Activated naive CD4-positive, alpha-beta T cell treated with anti-CD3 and anti-CD28 coated beads for 36 hours (primary cell): ENCODE data around the gene SYS1. TPM values are rescaled to one million over a fixed set of nuclear protein-coding genes. Genes with fewer than 3 reads are reported as not detected.

ENCODE experiments used
- CTCF ChIA-PET: fragments of 350-600 bp; sonication (Branson Sonifier 250); formaldehyde crosslinking; loops from one replicate; lab custom pipeline; 2021; ENCODE audit warnings: antibody characterized with exemption; lab: Charles Lee
- DNase-seq: peaks from one replicate; pipeline ENCODE4 v3.0.0-alpha.2; 2020
- H3K27ac Mint-ChIP-seq: one replicate; pipeline ENCODE4 v1.8.0; 2021; ENCODE audit warnings: mild to moderate bottlenecking, mixed read lengths
- H3K27me3 Mint-ChIP-seq: one replicate; pipeline ENCODE4 v1.8.0; 2021; ENCODE audit warnings: low read depth, mixed read lengths
- H3K36me3 Mint-ChIP-seq: one replicate; pipeline ENCODE4 v1.8.0; 2021; ENCODE audit warnings: low read depth, mixed read lengths
- H3K4me1 Mint-ChIP-seq: one replicate; pipeline ENCODE4 v1.8.0; 2021; ENCODE audit warnings: low read depth, mixed read lengths
- H3K4me3 Mint-ChIP-seq: one replicate; pipeline ENCODE4 v1.8.0; 2021; ENCODE audit warnings: mild to moderate bottlenecking, moderate library complexity, mixed read lengths
- H3K9me3 Mint-ChIP-seq: one replicate; pipeline ENCODE4 v1.8.0; 2021; ENCODE audit warnings: mixed read lengths
- intact Hi-C: fragments of 100-400 bp; cut with micrococcal nuclease; formaldehyde crosslinking; loops from one replicate; pipeline ENCODE4 v1.15.1; 2023
- total RNA-seq, 2 experiments: library from RNA; stranded (reverse); gene quantifications; one replicate each; pipeline ENCODE4 v1.2.3, GENCODE V29; 2021

SYS1 gene
- total RNA-seq, 2 experiments from 2014 or later: 24.0 to 26.0 TPM

- no peak overlapping the region for H3K27ac Mint-ChIP-seq
- peaks cover 25% of the 10 kb centered on the region for H3K36me3 Mint-ChIP-seq
- H3K4me3 Mint-ChIP-seq: no peak overlapping the region
- DNase-seq: no peak
- intact Hi-C loops: no loop called here
- H3K27me3 Mint-ChIP-seq: no peaks in the 10 kb centered on the region
- peaks cover 25% of the 10 kb centered on the region for H3K9me3 Mint-ChIP-seq
- CTCF ChIA-PET: interaction anchor here (1.5 kb wide), 1 partner anchor 10 kb away, joined by 6 read pairs; no protein-coding TSS in a partner anchor
- peaks cover 10% of the 10 kb centered on the region for H3K4me1 Mint-ChIP-seq
Measured at GRCh38 chr20:45399018-45399417, 36.1 kb downstream of the SYS1 start.

GRCh38 chr20:45400346-45401031, 37.5 kb downstream of the SYS1 start:
- intact Hi-C loops: no loop called here
- peak; percentile 31 for DNase-seq
- H3K4me1 Mint-ChIP-seq: peaks cover 14% of the 10 kb centered on the region
- H3K36me3 Mint-ChIP-seq: peaks cover 25% of the 10 kb centered on the region
- H3K9me3 Mint-ChIP-seq: peaks cover 25% of the 10 kb centered on the region
- H3K27ac Mint-ChIP-seq: no peak overlapping the region
- CTCF ChIA-PET: interaction anchor here (1.5 kb wide), 1 partner anchor 11 kb away, joined by 6 read pairs; no protein-coding TSS in a partner anchor
- no peak overlapping the region for H3K4me3 Mint-ChIP-seq
- peaks cover 5% of the 10 kb centered on the region for H3K27me3 Mint-ChIP-seq

GRCh38 chr20:45402946-45403345, 40.0 kb downstream of the SYS1 start:
- peaks cover 25% of the 10 kb centered on the region for H3K36me3 Mint-ChIP-seq
- CTCF ChIA-PET: interaction anchor here (2.3 kb wide), 1 partner anchor 34 kb away, joined by 7 read pairs; no protein-coding TSS in a partner anchor
- H3K27ac Mint-ChIP-seq: no peak overlapping the region
- H3K4me3 Mint-ChIP-seq: no peak overlapping the region
- intact Hi-C loops: no loop called here
- H3K27me3 Mint-ChIP-seq: peaks cover 5% of the 10 kb centered on the region
- H3K4me1 Mint-ChIP-seq: peaks cover 23% of the 10 kb centered on the region
- DNase-seq: no peak
- H3K9me3 Mint-ChIP-seq: peaks cover 25% of the 10 kb centered on the region

GRCh38 chr20:45404438-45404837, 41.5 kb downstream of the SYS1 start:
- CTCF ChIA-PET: interaction anchor here (1.0 to 2.3 kb wide), 3 partner anchors 31 to 46 kb away, joined by 3 to 7 read pairs (median 6); no protein-coding TSS in a partner anchor
- H3K4me3 Mint-ChIP-seq: peak overlapping the region; percentile 55
- peaks cover 5% of the 10 kb centered on the region for H3K27me3 Mint-ChIP-seq
- H3K27ac Mint-ChIP-seq: no peak overlapping the region
- peaks cover 28% of the 10 kb centered on the region for H3K36me3 Mint-ChIP-seq
- intact Hi-C loops: no loop called here
- H3K4me1 Mint-ChIP-seq: peaks cover 30% of the 10 kb centered on the region
- H3K9me3 Mint-ChIP-seq: peaks cover 23% of the 10 kb centered on the region
- DNase-seq: no peak

GRCh38 chr20:45405571-45406259, 42.8 kb downstream of the SYS1 start:
- intact Hi-C loops: loop anchor here (1.0 kb wide), 1 partner anchor 42 kb away; the partner anchor contains the start of gene SYS1
- Mint-ChIP-seq H3K36me3 (peaks cover 21% of the 10 kb centered on the region), H3K27me3 (peaks cover 5% of the 10 kb centered on the region), H3K27ac (peak overlapping the region; percentile 59), H3K4me1 (peaks cover 31% of the 10 kb centered on the region), H3K9me3 (peaks cover 11% of the 10 kb centered on the region), H3K4me3 (peak overlapping the region; percentile 75)
- peak; percentile 24 for DNase-seq
- CTCF ChIA-PET: interaction anchor here (0.7 kb wide), 1 partner anchor 27 kb away, joined by 3 read pairs; no protein-coding TSS in a partner anchor

- intact Hi-C loops: loop anchor here (1.0 kb wide), 2 partner anchors 9 to 43 kb away; partner anchors contain the start of gene SYS1
- Mint-ChIP-seq H3K27me3 (peaks cover 5% of the 10 kb centered on the region), H3K4me3 (peak overlapping the region; percentile 83), H3K36me3 (peaks cover 23% of the 10 kb centered on the region), H3K4me1 (peaks cover 30% of the 10 kb centered on the region), H3K9me3 (peaks cover 7% of the 10 kb centered on the region), H3K27ac (peak overlapping the region; percentile 70)
- DNase-seq: peak; percentile 59
- CTCF ChIA-PET: interaction anchor here (0.8 to 2.0 kb wide), 6 partner anchors 30 to 112 kb away, joined by 3 to 9 read pairs (median 6); partner anchors contain the start of gene SYS1
Measured at GRCh38 chr20:45406260-45407066, 43.5 kb downstream of the SYS1 start.

- DNase-seq: peak; percentile 24
- peaks cover 17% of the 10 kb centered on the region for H3K36me3 Mint-ChIP-seq
- intact Hi-C loops: loop anchor here (1.0 kb wide), 1 partner anchor 8 kb away; no protein-coding TSS in a partner anchor
Measured at GRCh38 chr20:45407067-45407745, 44.2 kb downstream of the SYS1 start.

GRCh38 chr20:45407783-45408645, 45.1 kb downstream of the SYS1 start, which contains the start of gene DBNDD2:
Gene DBNDD2 (plus strand): TSS chr20:45408289. CDS start chr20:45408468, 179 bp downstream.
- CTCF ChIA-PET: interaction anchor here (0.5 to 2.0 kb wide), 6 partner anchors 20 to 457 kb away, joined by 3 to 9 read pairs (median 4); partner anchors contain the start of gene SYS1
- intact Hi-C loops: loop anchor here (1.0 kb wide), 1 partner anchor 7 kb away; no protein-coding TSS in a partner anchor
- Mint-ChIP-seq H3K4me1 (peaks cover 22% of the 10 kb centered on the region), H3K27ac (peak within 1 kb of the TSS; percentile 70), H3K9me3 (no peaks in the 10 kb centered on the region), H3K4me3 (peak within 1 kb of the TSS; percentile 83), H3K36me3 (peaks cover 15% of the 10 kb centered on the region), H3K27me3 (peaks cover 5% of the 10 kb centered on the region)
- DNase-seq: peak; percentile 63

More at GRCh38 chr20:45407067-45407745, 44.2 kb downstream of the SYS1 start:
- CTCF ChIA-PET: interaction anchor here (0.5 to 2.0 kb wide), 8 partner anchors 20 to 458 kb away, joined by 3 to 9 read pairs (median 4); partner anchors contain the start of gene SYS1
- peaks cover 22% of the 10 kb centered on the region for H3K4me1 Mint-ChIP-seq
- peaks cover 5% of the 10 kb centered on the region for H3K27me3 Mint-ChIP-seq
- no peaks in the 10 kb centered on the region for H3K9me3 Mint-ChIP-seq
- peak overlapping the region; percentile 83 for H3K4me3 Mint-ChIP-seq
- H3K27ac Mint-ChIP-seq: peak overlapping the region; percentile 70

GRCh38 chr20:45408646-45409213, 45.8 kb downstream of the SYS1 start:
- DNase-seq: peak; percentile 19
- Mint-ChIP-seq H3K9me3 (no peaks in the 10 kb centered on the region), H3K4me1 (peaks cover 25% of the 10 kb centered on the region), H3K36me3 (peaks cover 15% of the 10 kb centered on the region), H3K4me3 (peak overlapping the region; percentile 21), H3K27ac (no peak overlapping the region), H3K27me3 (peaks cover 5% of the 10 kb centered on the region)
- CTCF ChIA-PET: no interaction called here
- intact Hi-C loops: no loop called here

GRCh38 chr20:45409521-45410272, 46.7 kb downstream of the SYS1 start:
- intact Hi-C loops: no loop called here
- CTCF ChIA-PET: no interaction called here
- no peaks in the 10 kb centered on the region for H3K9me3 Mint-ChIP-seq
- H3K36me3 Mint-ChIP-seq: peaks cover 15% of the 10 kb centered on the region
- peak overlapping the region; percentile 43 for H3K27ac Mint-ChIP-seq
- H3K4me1 Mint-ChIP-seq: peaks cover 29% of the 10 kb centered on the region
- H3K27me3 Mint-ChIP-seq: peaks cover 4% of the 10 kb centered on the region
- DNase-seq: no peak
- H3K4me3 Mint-ChIP-seq: no peak overlapping the region
